NCI-H345 (cell line): ENCODE data around the gene TRIM27.
"Not testable (repeated sequence)": the region's sequence is repeated elsewhere in the genome, so short reads cannot be mapped to it uniquely, and the experiment has no call there.

ENCODE experiments used
- DNase-seq: peaks from one replicate; lab custom pipeline; 2025; lab: John Stamatoyannopoulos, UW

The TRIM27 gene

GRCh38 chr6:28864326-28864923 lies 59.4 kb downstream of the TRIM27 start:
- DNase-seq: no peak

GRCh38 chr6:28863604-28864325 lies 60.0 kb downstream of the TRIM27 start:
- peak; percentile 57 for DNase-seq

- DNase-seq: no peak
These were observed 61.7 kb downstream of the TRIM27 start for GRCh38 chr6:28862077-28862476.

- no peak for DNase-seq
These were observed 62.4 kb downstream of the TRIM27 start for GRCh38 chr6:28861339-28861738.

GRCh38 chr6:28860581-28860980 lies 63.2 kb downstream of the TRIM27 start:
- no peak for DNase-seq

GRCh38 chr6:28858963-28859362 lies 64.8 kb downstream of the TRIM27 start:
- no peak for DNase-seq

- DNase-seq: no peak
These were observed 67.2 kb downstream of the TRIM27 start for GRCh38 chr6:28856620-28857005.

GRCh38 chr6:28854405-28854804 lies 69.4 kb downstream of the TRIM27 start:
- not testable (repeated sequence) for DNase-seq
